Ovary (tissue), 9 donors: ENCODE results near the gene CWF19L2. TPM values are rescaled to one million over a fixed set of nuclear protein-coding genes. Genes with fewer than 3 reads are reported as not detected.
"Not testable (repeated sequence)": the region's sequence is repeated elsewhere in the genome, so short reads cannot be mapped to it uniquely, and the experiment has no call there.

Experiments used
- DNase-seq, 5 donors: peaks; one replicate each; pipeline ENCODE4 v3.0.0-alpha.2; 2019 to 2020
- H3K27ac ChIP-seq, 2 donors: fragments of 200-600 bp; one replicate each; pipeline versions ENCODE4 v1.5.1 to v1.8.0; 2019 to 2022
- H3K27me3 ChIP-seq: fragments of 200-600 bp; one replicate; pipeline ENCODE4 v1.8.0; 2022
- H3K36me3 ChIP-seq: fragments of 200-600 bp; sonication (generic); one replicate; pipeline ENCODE4 v1.5.1; 2019
- H3K4me1 ChIP-seq: one replicate; pipeline ENCODE4 v1.8.1; 2013; ENCODE audit warnings: mild to moderate bottlenecking, moderate library complexity; ENCODE audit not compliant: insufficient read depth
- H3K4me3 ChIP-seq: fragments of 200-600 bp; sonication (generic); one replicate; pipeline ENCODE4 v1.5.1; 2017
- H3K9me3 ChIP-seq, 2 donors: fragments of 200-600 bp in 1 of 2; sonication (generic) in 1 of 2; one replicate each; pipeline versions ENCODE4 v1.5.1 to v1.8.1; 2013 to 2019; ENCODE audit warnings: mild to moderate bottlenecking in 1 of 2, moderate library complexity in 1 of 2
- CTCF ChIP-seq, 3 donors: fragments of 450-650 bp in 2 of 3; fragments of 200-600 bp in 1 of 3; IDR thresholded peaks; one replicate each; pipeline versions ENCODE4 v1.5.1 to v1.8.0; 2016 to 2022; ENCODE audit warnings: antibody characterized with exemption in 3 of 3, mild to moderate bottlenecking in 1 of 3
- EP300 ChIP-seq: sonication (generic); formaldehyde crosslinking; IDR thresholded peaks from one replicate; pipeline ENCODE4 v1.6.1; 2017; ENCODE audit warnings: antibody characterized with exemption
- POLR2A ChIP-seq: fragments of 450-650 bp; IDR thresholded peaks from one replicate; pipeline ENCODE4 v1.6.1; 2017; ENCODE audit warnings: antibody characterized with exemption, mild to moderate bottlenecking, moderate library complexity
- WGBS, 3 donors: extraction: QIAGEN DNeasy Blood & Tissue Kit in 1 of 3; methylation state at CpG; one replicate each; pipeline versions ENCODE4 v1.1.5 to v1.1.7; 2013 to 2017; 5-methylcytosine and 5-hydroxymethylcytosine counted together
- intact Hi-C, 4 donors: fragments of 100-400 bp; cut with DNase I; formaldehyde crosslinking; loops; one replicate each; pipeline versions ENCODE4 v1.11.0 to v1.15.1; 2022 to 2023
- polyA plus RNA-seq, 2 donors: library from polyadenylated mRNA; stranded (reverse); fragments of 200-250 nt in 1 of 2; fragments of 350-450 nt in 1 of 2; fragmentation: Illumina TruSeq in 1 of 2; extraction: RNeasy Lipid Tissue Mini Kit (QIAGEN cat#74804) in 1 of 2; gene quantifications; one replicate each; pipeline ENCODE4 v1.2.3, GENCODE V29; 2013 to 2014
- total RNA-seq, 7 donors: library from RNA; depleted of rRNA in 2 of 7; stranded (reverse); fragments of >200 nt in 2 of 7; fragmentation: NEBNext Ultra II Directional in 3 of 7; extraction: Animal tissue kit (Norgen Biotek cat#: 25700) in 3 of 7; gene quantifications; one replicate each; pipeline versions ENCODE4 v1.1.0 to v1.2.4, GENCODE V29; 2016 to 2023
- donor health status: DM: no; HTN: no; CAD: no; lungs with moderate emphysema.
- donor health status: DM: no; HTN: no; CAD: no.
- donor health status: Bipolar disorder and iron deficiency.
- donor health status: DM: yes; HTN: yes; CAD: no.
- donor health status: DM: no; HTN: no; CAD: no.
- donor health status: DM: yes; HTN: yes; CAD: no.

CWF19L2 gene
- total and polyA plus RNA-seq, 9 donors = 13.4 to 26.4 (median 20.7) TPM

DNA sequence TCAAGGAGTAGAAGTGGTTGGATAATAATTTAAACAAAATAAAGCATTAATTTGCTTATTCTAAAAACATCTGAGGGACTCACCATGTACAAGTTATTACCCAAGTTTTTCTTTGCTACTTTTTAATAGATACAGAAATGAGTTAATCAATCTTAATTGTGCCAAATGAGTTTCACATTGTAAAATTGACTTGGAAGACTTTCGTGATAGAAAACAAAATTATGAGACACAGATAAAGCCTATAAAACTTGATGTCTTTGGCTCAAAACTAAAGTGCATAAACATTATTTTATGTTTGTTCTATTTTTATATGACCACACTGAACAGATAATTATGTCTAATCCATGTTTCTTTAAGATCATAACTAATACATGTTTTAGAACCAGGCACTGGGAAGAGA lies 10.1 kb upstream of the CWF19L2 start:
- Histone ChIP-seq H3K27me3 (no peaks in the 10 kb centered on the region), H3K9me3 (no peaks in the 10 kb centered on the region), H3K4me1 (no peaks in the 10 kb centered on the region), H3K36me3 (no peaks in the 10 kb centered on the region), H3K4me3 (no peak overlapping the region), H3K27ac (no peak overlapping the region)
- intact Hi-C loops = no loop called here
- TF ChIP-seq POLR2A = no peak
- TF ChIP-seq EP300 = no peak
- DNase-seq = no peak
- WGBS, 3 donors = 31 to 39% (median 38%) methylated on average over 1 of the region's 1 CpG

GRCh38 chr11:107466275-107466866 lies 8.7 kb upstream of the CWF19L2 start:
- intact Hi-C loops, H3K27me3 ChIP-seq, H3K36me3 ChIP-seq, H3K4me1 ChIP-seq, DNase-seq, H3K4me3 ChIP-seq, H3K9me3 ChIP-seq, H3K27ac ChIP-seq: not testable (repeated sequence)
- WGBS, 3 donors = 84 to 90% (median 87%) methylated on average over 10 of the region's 10 CpGs

GRCh38 chr11:107457205-107457557 lies 444 bp downstream of the CWF19L2 start:
- intact Hi-C loops = no loop called here
- H3K27ac ChIP-seq = peak overlapping the region; percentile 9 to 52
- TF ChIP-seq EP300 (no peak), POLR2A (no peak), CTCF (IDR thresholded peaks at IDR 0.05) (no peak)

GRCh38 chr11:107453594-107454286 lies 3.9 kb downstream of the CWF19L2 start:
- 86 to 97% (median 92%) methylated on average over 4 to 5 of the region's 5 CpGs for whole genome bisulfite sequencing, 3 donors
- no peaks in the 10 kb centered on the region for H3K4me1 ChIP-seq
- no peaks in the 10 kb centered on the region for H3K27me3 ChIP-seq
- DNase-seq = no peak
- TF ChIP-seq EP300 (no peak), POLR2A (no peak), CTCF (IDR thresholded peaks at IDR 0.05) (no peak)
- no peak overlapping the region for H3K4me3 ChIP-seq
- no peaks in the 10 kb centered on the region for H3K9me3 ChIP-seq
- intact Hi-C loops = no loop called here
- no peak overlapping the region for H3K27ac ChIP-seq
- H3K36me3 ChIP-seq = no peaks in the 10 kb centered on the region

More at GRCh38 chr11:107457205-107457557, 444 bp downstream of the CWF19L2 start:
- H3K4me3 ChIP-seq = peak overlapping the region; percentile 62
- DNase-seq = no peak
- 0 to 1% (median 1%) methylated on average over 6 of the region's 6 CpGs for WGBS, 3 donors
- no peaks in the 10 kb centered on the region for H3K36me3 ChIP-seq
- no peaks in the 10 kb centered on the region for H3K4me1 ChIP-seq
- H3K9me3 ChIP-seq = no peaks in the 10 kb centered on the region
- H3K27me3 ChIP-seq = no peaks in the 10 kb centered on the region

DNA sequence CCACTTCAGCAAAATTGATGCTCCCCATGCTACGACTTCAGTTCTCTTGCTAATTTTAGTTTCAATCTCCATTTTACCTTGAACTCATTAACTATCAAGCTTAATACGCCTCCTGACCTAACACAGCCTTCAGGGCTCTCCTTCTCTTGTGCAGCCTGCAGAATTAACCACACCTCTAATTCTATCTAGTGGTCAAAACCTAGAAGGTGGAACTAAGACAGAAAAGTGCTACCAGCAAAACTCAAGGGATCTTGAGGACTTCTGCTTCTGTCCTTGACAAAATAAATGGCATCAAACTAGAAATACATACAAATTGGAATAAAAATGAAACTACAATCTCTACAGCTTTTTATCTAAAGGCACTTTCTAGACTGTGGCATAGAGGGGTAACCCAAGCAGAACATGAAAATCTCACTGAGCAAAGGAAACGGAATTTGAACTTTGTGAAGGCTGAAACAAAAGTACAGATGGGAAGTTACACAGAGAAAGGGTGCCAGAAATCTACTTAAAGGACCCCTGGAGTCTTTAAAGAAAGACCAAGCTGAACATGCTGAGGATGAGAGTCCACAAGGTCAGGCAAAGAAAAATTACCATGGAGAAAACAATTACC lies 10.7 kb downstream of the CWF19L2 start:
- WGBS, 3 donors = 88 to 91% (median 89%) methylated on average over 3 of the region's 3 CpGs
- no peaks in the 10 kb centered on the region for H3K27me3 ChIP-seq
- no peaks in the 10 kb centered on the region for H3K9me3 ChIP-seq
- intact Hi-C loops = no loop called here
- no peaks in the 10 kb centered on the region for H3K36me3 ChIP-seq
- no peaks in the 10 kb centered on the region for H3K4me1 ChIP-seq
- H3K27ac ChIP-seq = no peak overlapping the region
- TF ChIP-seq CTCF (IDR thresholded peaks at IDR 0.05) = no peak
- no peak for TF ChIP-seq EP300
- no peak for TF ChIP-seq POLR2A
- H3K4me3 ChIP-seq = no peak overlapping the region
- no peak for DNase-seq
